ENCODE data around the gene CNN3.
"Not testable (repeated sequence)": the region's sequence is repeated elsewhere in the genome, so short reads cannot be mapped to it uniquely, and the experiment has no call there.

The CNN3 gene

GRCh38 chr1:94949681-94950661 lies 23.1 kb upstream of the CNN3 start:
- DNase-seq (ENCODE audit: low read depth in 2 of 2) = no peak

DNA sequence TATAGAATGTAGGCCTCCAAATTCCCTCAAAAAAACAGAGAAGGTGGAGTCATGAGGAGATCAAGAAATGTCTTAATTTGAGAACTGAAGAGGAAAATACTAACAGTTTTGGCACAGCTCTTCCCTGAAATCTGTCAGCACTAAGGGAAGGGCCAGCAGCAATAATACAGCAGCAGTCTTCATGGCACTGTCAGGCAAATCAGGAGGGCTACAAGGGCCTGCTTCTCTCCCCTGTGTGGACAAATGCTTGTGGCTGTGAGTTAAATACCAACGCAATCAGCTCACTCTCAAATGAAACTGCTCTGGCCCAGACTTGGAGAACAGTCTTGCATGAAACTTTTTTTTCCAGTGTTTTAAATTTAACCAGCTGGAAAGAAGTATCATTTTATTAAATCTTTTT lies 20.5 kb upstream of the CNN3 start:
- no peak for DNase-seq (ENCODE audit: low read depth in 2 of 2)

GRCh38 chr1:94946886-94947285 lies 20.0 kb upstream of the CNN3 start:
- DNase-seq (ENCODE audit: low read depth in 2 of 2) = no peak

DNA sequence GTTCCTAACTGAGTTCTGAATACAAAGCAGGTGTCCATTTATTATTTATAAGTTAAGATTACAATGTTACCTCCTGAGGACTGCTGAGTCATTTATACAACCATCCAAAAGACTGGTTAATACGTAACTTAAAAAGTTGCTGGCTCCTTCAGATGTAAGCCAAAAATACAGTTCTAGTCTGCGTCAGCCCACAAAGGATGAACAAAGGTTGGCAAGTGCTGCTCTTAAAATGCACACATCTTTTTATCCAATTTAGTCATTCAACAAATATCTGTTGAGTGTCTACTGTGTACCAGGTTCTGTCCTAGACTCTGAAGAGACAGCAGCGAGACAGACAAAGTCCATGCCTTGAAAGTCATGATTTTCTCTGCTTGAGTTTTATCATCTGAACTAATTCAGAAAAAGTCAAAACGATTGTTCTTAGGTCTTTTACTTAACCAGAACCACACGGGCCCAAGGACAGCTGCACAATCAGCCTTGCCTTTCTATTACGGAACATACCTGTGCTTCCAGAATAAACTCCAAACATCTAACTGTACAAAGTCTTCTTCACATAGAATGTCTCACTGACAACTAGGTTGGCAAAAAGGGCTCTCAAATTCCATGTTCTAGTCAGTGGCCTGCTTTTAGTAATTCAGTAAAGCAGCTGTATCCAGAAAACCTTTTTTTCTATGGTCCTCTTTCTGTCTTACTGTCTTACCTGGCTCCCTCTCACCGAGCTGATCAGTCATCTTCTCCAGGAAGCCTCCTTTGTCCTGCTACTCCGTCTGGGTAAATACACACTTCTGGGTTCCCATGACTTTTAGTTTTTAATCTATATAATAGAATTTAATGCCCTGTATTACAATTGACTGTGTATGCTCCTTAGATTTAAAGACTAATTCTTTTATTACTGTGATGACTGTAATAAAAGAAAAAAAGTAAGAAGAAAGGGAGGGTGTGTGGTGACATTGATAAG lies 15.5 kb upstream of the CNN3 start:
- no peak for DNase-seq (ENCODE audit: low read depth in 2 of 2)

GRCh38 chr1:94941480-94941879 lies 14.6 kb upstream of the CNN3 start:
- DNase-seq (ENCODE audit: low read depth in 2 of 2) = not testable (repeated sequence)

DNA sequence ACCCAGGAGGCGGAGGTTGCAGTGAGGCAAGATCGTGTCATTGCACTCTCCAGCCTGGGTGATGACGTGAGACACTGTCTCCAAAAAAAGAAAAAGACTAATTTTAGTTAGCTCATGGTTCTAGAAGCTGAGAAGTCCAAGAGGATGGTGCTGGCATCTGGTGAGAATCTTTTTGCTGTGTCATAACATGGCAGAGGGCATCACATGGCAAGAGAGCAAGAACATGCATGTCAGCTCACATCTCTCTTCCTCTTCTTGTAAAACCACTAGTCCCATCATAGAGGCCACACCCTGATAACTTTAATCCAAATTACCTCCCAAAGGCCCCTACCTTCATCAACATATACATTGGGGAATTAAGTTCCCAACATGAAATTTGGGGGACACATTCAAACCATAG lies 13.8 kb upstream of the CNN3 start:
- no peak for DNase-seq (ENCODE audit: low read depth in 2 of 2)

- no peak for DNase-seq (ENCODE audit: low read depth in 2 of 2)
Measured at GRCh38 chr1:94937820-94938219, 10.9 kb upstream of the CNN3 start.

DNA sequence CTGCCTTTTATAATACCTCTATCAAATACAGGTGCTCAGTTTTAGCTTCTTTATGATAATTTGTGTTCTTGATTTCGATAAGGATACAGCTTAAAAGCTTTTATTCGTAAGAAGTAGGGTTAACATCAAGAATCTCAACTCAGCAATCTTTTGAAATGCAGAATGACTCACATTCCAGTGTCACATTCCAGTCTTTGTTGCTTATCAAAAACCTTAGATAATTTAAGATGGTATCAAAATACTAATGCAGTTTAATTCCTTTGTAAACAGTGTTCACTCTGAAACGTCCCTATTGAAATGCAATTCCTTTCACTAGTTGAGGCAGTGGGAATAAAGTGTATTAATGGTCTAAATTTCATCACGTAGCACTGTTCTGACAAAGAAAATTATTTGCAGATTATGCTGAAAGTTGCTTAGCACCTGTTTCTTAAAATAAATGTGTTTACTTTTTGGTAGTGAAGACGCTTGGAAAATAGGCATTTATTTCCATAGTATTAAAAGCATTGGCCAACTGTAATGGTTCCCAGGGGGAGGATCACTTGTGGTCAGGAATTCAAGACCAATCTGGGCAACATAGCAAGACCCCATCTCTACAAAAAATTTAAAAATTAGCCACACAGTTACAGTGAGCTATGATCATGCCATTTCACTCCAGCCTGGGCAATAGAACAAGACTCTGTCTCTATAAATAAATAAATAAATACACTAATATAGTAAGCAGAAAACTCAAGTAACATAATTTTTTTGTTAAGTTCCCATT lies 10.1 kb upstream of the CNN3 start:
- no peak for DNase-seq (ENCODE audit: low read depth in 2 of 2)

DNA sequence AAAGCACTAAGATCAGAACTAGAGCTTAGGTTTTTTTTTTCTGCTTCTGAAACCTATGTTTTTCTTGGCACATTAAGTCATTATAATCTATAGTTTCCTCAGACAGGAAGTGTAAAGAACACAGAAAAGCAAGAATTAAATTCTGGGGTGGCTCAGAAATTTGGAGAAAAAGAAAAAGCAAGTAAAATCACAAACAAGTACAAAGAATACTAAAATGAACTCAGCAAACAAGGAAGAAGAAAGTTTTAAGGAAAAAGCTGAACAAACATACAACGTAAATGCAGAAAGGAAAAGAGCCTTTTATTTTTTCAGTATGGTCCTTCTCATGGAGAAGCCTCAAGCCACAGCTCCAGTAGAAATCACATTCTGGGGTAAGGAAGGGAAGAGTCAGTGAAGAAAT lies 8.6 kb upstream of the CNN3 start:
- DNase-seq (ENCODE audit: low read depth in 2 of 2) = no peak

- DNase-seq (ENCODE audit: low read depth in 2 of 2) = no peak
Measured at GRCh38 chr1:94935034-94935433, 8.1 kb upstream of the CNN3 start.

DNA sequence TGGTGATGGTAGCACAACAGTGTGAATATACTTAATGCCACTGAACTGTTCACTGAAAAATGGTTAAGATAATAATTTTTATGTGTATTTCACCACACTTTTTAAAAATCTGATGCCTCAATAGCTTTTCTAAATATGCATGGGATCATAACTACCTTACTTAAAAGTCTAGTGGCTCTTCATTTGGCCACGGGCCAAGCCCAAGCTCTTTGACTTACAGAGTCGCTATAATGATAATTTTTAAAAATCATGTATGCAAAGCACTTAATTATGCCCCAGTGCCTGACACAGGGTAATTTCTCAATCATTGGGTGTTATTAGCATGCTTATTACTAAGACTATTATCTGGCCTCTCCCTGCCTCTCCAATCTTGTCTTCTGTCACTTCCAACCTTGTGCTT lies 7.6 kb upstream of the CNN3 start:
- DNase-seq (ENCODE audit: low read depth in 2 of 2) = no peak

DNA sequence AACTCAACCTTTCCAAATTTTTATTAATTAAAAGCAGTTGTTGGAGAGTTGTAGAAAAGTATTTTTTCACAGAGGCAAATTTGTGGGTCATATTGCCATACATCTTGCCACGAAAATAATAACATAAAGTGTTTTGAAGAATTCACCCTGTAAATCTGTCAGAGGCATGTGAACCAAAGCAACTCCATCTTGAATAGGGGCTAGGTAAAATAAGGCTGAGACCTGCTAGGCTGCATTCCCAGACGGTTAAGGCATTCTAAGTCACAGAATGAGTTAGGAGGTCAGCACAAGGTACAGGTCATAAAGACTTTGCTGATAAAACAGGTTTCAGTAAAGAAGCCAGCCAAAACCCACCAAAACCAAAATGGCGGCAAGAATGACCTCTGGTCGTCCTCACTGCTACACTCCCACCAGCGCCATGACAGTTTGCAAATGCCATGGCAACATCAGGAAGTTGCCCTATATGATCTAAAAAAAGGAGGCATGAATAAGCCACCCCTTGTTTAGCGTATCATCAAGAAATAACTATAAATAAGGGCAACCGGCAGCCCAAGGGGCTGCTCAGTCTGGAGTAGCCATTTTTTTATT lies 4.4 kb upstream of the CNN3 start:
- DNase-seq (ENCODE audit: low read depth in 2 of 2) = no peak

DNA sequence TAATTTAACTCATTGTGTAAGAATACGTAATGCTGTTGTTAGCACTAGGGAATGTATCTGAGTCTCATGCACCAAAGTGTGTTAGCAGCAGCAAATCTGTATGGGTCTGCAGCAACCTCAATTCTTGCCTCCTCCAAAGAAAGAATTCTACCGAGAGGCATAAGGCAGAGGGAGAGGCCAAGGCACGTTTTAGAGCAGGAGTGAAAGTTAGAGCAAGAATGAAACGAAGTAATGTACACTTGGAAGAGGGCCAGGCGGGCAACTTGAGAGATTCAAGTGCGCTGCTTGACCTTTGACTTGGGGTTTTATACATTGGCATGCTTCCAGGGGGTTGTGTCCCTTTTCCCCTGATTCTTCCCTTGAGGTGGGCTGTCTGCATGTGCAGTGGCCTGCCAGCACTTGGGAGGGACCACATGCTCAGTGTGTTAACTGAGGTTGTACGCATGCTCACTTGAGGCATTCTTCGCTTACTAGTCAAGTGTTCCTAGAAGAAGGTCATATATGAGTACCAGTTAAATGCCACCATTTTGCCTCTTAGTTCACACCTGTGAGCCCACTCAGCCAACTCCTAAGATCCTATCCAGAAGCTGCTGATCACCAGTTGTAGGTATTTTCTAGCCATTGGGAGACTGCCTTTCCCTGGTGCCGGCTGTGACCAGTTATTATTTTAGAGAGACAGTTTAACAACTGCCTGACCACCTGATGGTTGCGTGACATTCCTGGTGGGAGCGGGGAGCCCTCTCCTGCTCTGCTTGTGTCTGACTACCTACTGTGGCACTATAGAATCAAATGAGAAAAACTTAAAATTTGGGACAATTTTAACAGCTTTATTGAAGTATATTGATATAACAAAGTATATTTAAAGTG lies 2.7 kb upstream of the CNN3 start:
- no peak for DNase-seq (ENCODE audit: low read depth in 2 of 2)

GRCh38 chr1:94928293-94928939 lies 1.5 kb upstream of the CNN3 start:
- DNase-seq (ENCODE audit: low read depth in 2 of 2) = no peak

GRCh38 chr1:94927405-94928175 lies 680 bp upstream of the CNN3 start:
- DNase-seq (ENCODE audit: low read depth in 2 of 2) = no peak

GRCh38 chr1:94926126-94926914 lies 590 bp downstream of the CNN3 start:
- no peak for DNase-seq (ENCODE audit: low read depth in 2 of 2)

GRCh38 chr1:94925561-94926125 lies 1.3 kb downstream of the CNN3 start:
- no peak for DNase-seq (ENCODE audit: low read depth in 2 of 2)

GRCh38 chr1:94925004-94925403 lies 1.9 kb downstream of the CNN3 start:
- no peak for DNase-seq (ENCODE audit: low read depth in 2 of 2)
